Hypothalamus (tissue), 51 donors: Measurements from ENCODE around the gene SCARB2.
A peak's percentile ranks its signal among the peaks of the same experiment; 100 is the strongest.

Experiments
- DNase-seq, 51 donors: peaks; one replicate each; lab custom pipeline; 2025; lab: John Stamatoyannopoulos, UW

SCARB2 gene

GRCh38 chr4:76232681-76233080, 19.1 kb upstream of the SCARB2 start:
- DNase-seq: no peak

DNA sequence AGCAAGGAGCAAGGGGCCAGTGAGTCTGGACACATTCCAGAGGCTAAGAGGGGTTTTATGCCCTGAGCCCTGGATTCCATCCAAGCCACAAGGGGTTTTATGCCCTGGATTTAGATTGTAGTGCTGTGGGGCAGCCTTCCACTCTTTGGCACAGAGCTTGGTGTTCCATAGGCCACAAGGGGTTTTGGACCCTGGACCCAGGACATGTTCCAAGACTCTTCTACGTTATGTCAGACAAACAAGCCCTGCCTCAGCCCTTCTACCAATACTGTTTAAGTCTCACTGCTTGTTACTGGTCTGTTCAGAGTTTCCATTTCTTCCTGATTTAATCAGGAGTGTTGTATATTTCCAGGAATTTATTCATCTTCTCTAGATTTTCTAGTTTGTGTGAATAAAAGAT, 12.8 kb upstream of the SCARB2 start:
- no peak for DNase-seq

DNA sequence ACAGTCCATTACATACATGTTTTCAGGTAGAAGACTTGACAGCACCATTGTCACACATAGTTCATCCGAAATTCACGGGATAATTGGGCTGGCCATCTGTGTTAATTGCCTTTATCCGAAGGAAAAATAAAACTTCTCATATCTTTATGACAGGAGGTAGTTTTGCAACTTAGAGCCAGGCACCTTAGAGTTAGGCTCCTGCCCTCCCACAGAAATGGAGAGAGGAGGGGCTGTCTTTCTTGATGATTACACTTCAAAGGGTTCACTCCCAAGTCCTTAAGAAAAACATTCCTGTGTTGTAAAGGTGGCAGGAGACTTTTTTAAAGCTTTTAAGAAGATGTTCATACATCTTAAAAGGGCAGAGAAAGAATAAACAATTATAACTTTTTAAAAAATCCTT, 10.5 kb upstream of the SCARB2 start:
- no peak for DNase-seq

- DNase-seq: no peak
These were observed 5.9 kb upstream of the SCARB2 start for GRCh38 chr4:76219299-76220055.

DNA sequence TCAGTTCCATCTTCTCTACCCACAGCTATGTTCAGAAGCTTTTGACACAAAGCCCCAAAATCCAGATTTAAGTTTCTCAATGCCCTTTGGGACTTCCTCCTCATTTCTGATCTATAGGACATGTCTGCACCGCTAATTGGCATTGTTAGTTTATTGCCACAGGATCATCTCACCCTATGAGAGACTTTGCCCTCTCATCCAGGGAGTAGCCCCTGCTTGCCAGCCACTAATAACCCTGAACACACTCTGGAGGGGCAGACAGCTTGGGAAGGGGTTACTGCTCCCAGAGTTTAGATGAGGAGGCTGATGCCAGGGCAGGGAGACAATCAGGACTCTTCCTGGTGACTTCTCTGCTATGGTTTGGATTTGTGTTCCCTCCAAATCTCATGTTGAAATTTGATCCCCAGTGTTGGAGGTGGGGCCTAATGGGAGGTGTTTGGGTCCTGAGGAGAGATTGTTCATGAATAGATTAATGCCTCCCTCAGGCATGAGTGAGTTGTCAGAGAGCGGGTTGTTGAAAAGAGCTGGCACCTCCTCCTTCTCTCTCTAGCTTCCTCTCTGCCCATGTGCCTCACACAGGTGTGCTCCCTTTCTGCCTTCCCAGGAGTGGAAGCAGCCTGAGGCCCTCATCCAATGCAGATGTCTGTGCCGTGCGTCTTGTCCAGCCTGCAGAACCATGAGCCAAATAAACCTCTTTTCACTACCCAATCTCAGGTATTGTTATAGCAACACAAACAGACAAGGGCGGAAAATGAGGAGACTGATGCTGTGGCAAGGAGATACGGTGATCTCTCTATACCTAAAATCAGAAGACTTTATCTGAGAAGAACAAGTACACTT, 3.6 kb upstream of the SCARB2 start:
- DNase-seq: no peak

DNA sequence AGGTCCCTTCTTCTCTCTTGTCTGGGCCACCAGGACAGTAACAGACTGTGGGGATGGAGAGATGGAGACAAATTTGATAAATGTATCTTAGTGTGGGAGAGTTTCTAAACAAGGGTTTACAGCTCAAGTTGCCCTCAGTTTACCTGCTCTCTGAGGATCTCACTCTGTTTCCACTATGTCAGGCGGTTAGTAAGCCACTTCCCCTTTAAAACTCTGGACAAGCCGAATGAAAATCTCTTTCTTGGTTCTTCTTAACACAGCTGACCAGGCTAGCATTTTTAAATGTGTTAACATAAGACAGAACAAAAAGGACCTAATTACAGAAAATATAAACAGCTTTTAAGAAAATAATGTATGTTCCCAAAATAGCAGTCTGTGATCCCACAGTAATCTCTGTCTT, 2.9 kb upstream of the SCARB2 start:
- no peak for DNase-seq

- DNase-seq: no peak
These were observed 1.5 kb upstream of the SCARB2 start for GRCh38 chr4:76215077-76215476.

DNA sequence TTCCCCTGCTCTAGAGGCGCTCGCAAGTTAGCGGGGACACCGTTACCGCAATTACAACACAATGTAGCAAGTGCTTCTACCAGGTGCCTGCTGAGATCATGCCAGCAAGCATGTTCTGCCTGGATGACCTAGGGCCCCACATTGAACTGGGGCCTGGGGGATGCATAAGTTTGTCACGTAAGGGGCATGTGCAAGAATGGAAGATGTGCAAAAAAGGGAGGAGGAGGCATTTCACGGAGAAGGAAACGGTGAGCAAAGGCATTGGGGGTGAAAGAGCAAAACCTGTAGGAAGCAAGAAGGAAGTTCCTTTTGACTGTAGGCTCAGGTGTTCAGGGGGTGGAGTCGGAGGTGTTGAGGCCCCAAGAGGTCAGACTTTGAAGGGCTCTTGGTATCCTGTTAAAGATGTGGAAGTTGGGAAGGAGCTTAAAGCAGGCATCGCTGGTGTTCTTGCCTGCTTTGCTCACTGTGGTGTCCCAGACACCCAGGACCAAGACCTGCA, 602 bp upstream of the SCARB2 start:
- peak in 1 of 51 donors; percentile 57 for DNase-seq

- DNase-seq: peak in 17 of 51 donors; percentile 6 to 74 (median 27)
These were observed 691 bp downstream of the SCARB2 start for GRCh38 chr4:76212851-76213414.

DNA sequence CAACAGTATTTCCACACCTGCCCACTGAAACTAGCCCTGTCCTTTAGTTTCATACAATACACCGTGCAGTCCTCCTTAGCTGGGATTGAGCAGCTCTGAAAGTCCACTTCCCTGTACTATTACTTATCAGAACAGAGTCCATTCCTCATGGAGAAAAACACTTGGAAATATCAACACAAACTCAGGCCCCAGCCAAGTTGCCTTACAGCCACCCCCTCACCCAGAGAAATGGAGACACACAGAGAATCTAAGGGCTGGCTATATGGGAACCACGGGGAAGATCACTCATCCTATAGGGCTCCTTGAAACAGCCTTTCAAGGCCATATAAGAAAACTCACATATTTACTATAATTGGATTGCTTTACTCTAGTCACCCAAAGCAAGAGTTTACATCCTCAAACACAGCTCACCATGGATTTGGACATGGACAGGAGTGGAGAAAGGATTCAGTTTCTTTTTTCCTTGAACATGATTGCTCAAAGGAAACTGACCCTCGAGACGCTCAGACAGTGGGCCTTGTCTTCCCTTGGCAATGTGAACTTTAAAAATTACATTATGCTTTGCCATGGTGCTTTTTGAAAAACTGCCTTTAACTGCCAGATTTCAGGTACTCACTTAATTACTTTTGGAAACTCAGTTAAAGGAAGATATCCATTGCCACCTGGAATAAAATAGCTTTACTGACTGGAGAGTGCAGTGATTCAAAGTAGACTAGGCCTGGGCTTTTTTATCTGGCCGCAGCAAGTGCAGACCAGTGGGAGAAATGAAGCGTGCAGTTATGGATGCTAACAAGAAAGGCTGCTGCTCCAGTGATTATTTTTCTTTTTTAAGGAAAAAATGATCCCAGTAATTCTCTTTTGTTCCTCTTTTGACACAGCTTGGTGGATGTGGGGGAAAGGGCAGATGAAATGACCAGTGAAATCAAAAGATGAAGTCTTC, 1.6 kb downstream of the SCARB2 start:
- DNase-seq: peak in 1 of 51 donors; percentile 65

- DNase-seq: peak in 1 of 51 donors; percentile 27
These were observed 3.2 kb downstream of the SCARB2 start for GRCh38 chr4:76210452-76210851.

DNA sequence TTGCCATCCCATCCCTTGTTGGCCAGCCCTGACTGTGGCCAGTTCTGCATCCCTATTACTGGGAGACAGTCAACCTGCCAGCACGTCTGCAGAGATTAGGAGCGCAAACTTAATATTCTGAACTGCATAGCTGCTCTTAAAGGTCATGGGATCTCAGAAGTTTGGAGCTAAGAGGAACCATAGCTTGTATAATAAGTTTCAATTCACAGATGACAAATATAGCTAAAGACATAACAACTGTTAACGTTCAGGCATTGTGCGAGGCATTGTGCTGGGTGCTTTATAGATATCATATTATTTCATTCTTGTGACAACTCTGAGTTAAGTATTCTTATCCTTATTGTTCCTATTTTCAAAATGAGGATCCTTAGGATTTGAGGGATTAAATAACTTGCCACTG, 3.7 kb downstream of the SCARB2 start:
- DNase-seq: no peak

GRCh38 chr4:76208005-76208765, 5.4 kb downstream of the SCARB2 start:
- peak in 44 of 51 donors; percentile 2 to 85 (median 62) for DNase-seq

GRCh38 chr4:76207549-76207948, 6.1 kb downstream of the SCARB2 start:
- no peak for DNase-seq

GRCh38 chr4:76206222-76206942, 7.2 kb downstream of the SCARB2 start:
- DNase-seq: peak in 2 of 51 donors; percentile 16 to 54

- no peak for DNase-seq
These were observed 8.1 kb downstream of the SCARB2 start for GRCh38 chr4:76205476-76205875.

- DNase-seq: no peak
These were observed 8.7 kb downstream of the SCARB2 start for GRCh38 chr4:76204936-76205335.

DNA sequence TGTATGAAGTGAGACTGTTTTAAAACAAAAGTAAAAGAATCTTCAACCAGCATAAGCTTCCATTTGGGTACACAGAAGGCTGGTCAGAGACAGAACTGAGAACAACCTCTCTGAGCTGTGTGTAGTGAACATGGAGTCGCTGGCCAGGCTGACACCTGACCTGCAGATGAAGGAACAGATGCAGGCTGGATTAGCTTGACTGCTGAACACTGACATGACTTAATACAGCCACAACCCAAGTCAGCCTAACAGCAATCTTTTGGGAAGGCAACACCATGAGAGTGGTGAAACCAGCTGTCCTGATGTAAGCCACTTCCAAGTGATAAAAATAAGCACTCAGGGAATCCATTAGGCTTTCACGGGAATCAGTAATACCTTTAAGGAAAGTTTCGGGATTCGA, 10.1 kb downstream of the SCARB2 start:
- DNase-seq: no peak

- peak in 1 of 51 donors; percentile 34 for DNase-seq
These were observed 12.3 kb downstream of the SCARB2 start for GRCh38 chr4:76201276-76201675.
